Ovary (tissue), 3 donors: ENCODE results near the gene DEAF1.

ENCODE experiments used
- CTCF ChIP-seq, 3 donors: fragments of 450-650 bp in 2 of 3; fragments of 200-600 bp in 1 of 3; IDR thresholded peaks; one replicate each; pipeline versions ENCODE4 v1.5.1 to v1.8.0; 2016 to 2022; ENCODE audit warnings: antibody characterized with exemption in 3 of 3, mild to moderate bottlenecking in 1 of 3
- POLR2A ChIP-seq: fragments of 450-650 bp; IDR thresholded peaks from one replicate; pipeline ENCODE4 v1.6.1; 2017; ENCODE audit warnings: antibody characterized with exemption, mild to moderate bottlenecking, moderate library complexity
- donor health status: DM: no; HTN: no; CAD: no.

- TF ChIP-seq CTCF (IDR thresholded peaks at IDR 0.05) (no peak), POLR2A (no peak)
Observed at GRCh38 chr11:660681-661444, 34.2 kb downstream of the DEAF1 start.
